ENCODE results near the gene KIAA0319L.

DNA sequence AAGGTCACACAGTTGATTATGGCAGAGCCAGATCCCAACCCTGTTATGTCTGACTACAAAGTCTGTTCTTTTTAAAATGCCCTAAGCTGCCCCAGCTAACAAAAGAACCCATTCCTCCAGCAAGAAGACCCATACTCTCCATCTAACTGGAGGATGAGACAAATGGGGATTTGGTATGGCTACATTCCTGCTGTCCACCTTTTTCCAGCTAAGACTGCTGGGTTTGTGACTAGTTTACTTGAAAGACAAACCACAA lies 112.8 kb downstream of the KIAA0319L start:
- TF ChIP-seq, protein P1, sequence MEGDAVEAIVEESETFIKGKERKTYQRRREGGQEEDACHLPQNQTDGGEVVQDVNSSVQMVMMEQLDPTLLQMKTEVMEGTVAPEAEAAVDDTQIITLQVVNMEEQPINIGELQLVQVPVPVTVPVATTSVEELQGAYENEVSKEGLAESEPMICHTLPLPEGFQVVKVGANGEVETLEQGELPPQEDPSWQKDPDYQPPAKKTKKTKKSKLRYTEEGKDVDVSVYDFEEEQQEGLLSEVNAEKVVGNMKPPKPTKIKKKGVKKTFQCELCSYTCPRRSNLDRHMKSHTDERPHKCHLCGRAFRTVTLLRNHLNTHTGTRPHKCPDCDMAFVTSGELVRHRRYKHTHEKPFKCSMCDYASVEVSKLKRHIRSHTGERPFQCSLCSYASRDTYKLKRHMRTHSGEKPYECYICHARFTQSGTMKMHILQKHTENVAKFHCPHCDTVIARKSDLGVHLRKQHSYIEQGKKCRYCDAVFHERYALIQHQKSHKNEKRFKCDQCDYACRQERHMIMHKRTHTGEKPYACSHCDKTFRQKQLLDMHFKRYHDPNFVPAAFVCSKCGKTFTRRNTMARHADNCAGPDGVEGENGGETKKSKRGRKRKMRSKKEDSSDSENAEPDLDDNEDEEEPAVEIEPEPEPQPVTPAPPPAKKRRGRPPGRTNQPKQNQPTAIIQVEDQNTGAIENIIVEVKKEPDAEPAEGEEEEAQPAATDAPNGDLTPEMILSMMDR (conservative IDR thresholded peaks at IDR 0.05; ENCODE audit: low read depth, low read length), result no peak
- no peak for TF ChIP-seq EZH2 (IDR thresholded peaks at IDR 0.05; ENCODE audit: low read length, unreplicated experiment)

All from PC-3 (cell line).